Activated B cell treated with CpG ODN at 0.5 μM for 24 hours (primary cell): ENCODE data around the gene EML3. TPM values are rescaled to one million over a fixed set of nuclear protein-coding genes. Genes with fewer than 3 reads are reported as not detected.

Experiments
- ATAC-seq: fragments of 200-7000 bp; cut with Tn5 transposase; one replicate; pipeline ENCODE4 v1.10.0; 2021; ENCODE audit warnings: low read depth, mild to moderate bottlenecking, moderate library complexity
- CTCF ChIA-PET: fragments of 350-600 bp; sonication (Branson Sonifier 250); formaldehyde crosslinking; loops from one replicate; lab custom pipeline; 2021; ENCODE audit warnings: antibody characterized with exemption; lab: Charles Lee
- POLR2A ChIA-PET: fragments of 350-600 bp; sonication (Branson Sonifier 250); formaldehyde crosslinking; loops from one replicate; lab custom pipeline; 2021; ENCODE audit warnings: antibody characterized with exemption; lab: Charles Lee
- DNase-seq: peaks from one replicate; pipeline ENCODE4 v3.0.0; 2022
- H3K27ac Mint-ChIP-seq: one replicate; pipeline ENCODE4 v1.8.0; 2020; ENCODE audit warnings: mixed read lengths
- H3K27me3 Mint-ChIP-seq: one replicate; pipeline ENCODE4 v1.8.0; 2021; ENCODE audit warnings: mixed read lengths
- H3K36me3 Mint-ChIP-seq: one replicate; pipeline ENCODE4 v1.8.0; 2021; ENCODE audit warnings: low read depth, mixed read lengths
- H3K4me1 Mint-ChIP-seq: one replicate; pipeline ENCODE4 v1.8.0; 2021; ENCODE audit warnings: mixed read lengths
- H3K4me3 Mint-ChIP-seq: one replicate; pipeline ENCODE4 v1.8.0; 2020; ENCODE audit warnings: mild to moderate bottlenecking, mixed read lengths
- H3K9me3 Mint-ChIP-seq: one replicate; pipeline ENCODE4 v1.8.0; 2020; ENCODE audit warnings: mixed read lengths
- intact Hi-C: fragments of 100-400 bp; cut with micrococcal nuclease; formaldehyde crosslinking; loops from one replicate; pipeline ENCODE4 v1.15.1; 2024
- total RNA-seq: library from RNA; stranded (reverse); gene quantifications from 2 replicates; pipeline ENCODE4 v1.2.3, GENCODE V29; 2022
- TF ChIP-seq, protein P1 (sequence below): fragments of 200-600 bp; IDR thresholded peaks from one replicate; pipeline ENCODE4 v1.8.0; 2022; ENCODE audit warnings: antibody characterized with exemption, mild to moderate bottlenecking

Gene EML3
- total RNA-seq, 1 donor from 2014 or later = 128 TPM

DNA sequence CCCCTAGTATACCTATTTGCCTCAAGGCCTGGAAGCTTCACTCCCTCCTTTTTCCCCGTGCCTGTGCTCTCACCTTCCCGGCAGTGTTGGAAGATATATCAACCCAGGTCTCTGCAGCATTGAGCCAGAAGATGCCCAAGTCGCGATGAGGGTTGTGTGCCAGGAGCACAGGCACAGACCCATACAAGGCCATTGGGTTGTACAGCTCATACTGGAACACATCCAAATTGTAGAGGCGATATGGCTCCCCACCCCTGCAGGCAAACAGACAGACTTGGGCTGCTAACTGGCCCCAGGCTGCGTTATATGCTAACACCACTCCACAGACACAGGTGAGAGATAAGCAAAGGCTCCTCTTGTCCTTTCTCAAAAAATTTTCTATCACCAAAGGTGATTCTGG lies 19.9 kb upstream of the EML3 start:
- Mint-ChIP-seq H3K36me3 (peaks cover 88% of the 10 kb centered on the region), H3K27me3 (no peaks in the 10 kb centered on the region), H3K4me3 (no peak overlapping the region), H3K4me1 (peaks cover 5% of the 10 kb centered on the region), H3K9me3 (no peaks in the 10 kb centered on the region), H3K27ac (no peak overlapping the region)
- intact Hi-C loops = no loop called here
- TF ChIP-seq, protein P1, sequence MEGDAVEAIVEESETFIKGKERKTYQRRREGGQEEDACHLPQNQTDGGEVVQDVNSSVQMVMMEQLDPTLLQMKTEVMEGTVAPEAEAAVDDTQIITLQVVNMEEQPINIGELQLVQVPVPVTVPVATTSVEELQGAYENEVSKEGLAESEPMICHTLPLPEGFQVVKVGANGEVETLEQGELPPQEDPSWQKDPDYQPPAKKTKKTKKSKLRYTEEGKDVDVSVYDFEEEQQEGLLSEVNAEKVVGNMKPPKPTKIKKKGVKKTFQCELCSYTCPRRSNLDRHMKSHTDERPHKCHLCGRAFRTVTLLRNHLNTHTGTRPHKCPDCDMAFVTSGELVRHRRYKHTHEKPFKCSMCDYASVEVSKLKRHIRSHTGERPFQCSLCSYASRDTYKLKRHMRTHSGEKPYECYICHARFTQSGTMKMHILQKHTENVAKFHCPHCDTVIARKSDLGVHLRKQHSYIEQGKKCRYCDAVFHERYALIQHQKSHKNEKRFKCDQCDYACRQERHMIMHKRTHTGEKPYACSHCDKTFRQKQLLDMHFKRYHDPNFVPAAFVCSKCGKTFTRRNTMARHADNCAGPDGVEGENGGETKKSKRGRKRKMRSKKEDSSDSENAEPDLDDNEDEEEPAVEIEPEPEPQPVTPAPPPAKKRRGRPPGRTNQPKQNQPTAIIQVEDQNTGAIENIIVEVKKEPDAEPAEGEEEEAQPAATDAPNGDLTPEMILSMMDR = no peak
- ATAC-seq (no peak), DNase-seq (no peak)
- ChIA-PET CTCF (no interaction called here), POLR2A (no interaction called here)

- ATAC-seq (peak; percentile 42), DNase-seq (no peak)
- no peaks in the 10 kb centered on the region for H3K9me3 Mint-ChIP-seq
- intact Hi-C loops = loop anchor here (2.0 kb wide), 1 partner anchor 13 kb away; no protein-coding TSS in a partner anchor
- no peak overlapping the region for H3K27ac Mint-ChIP-seq
- TF ChIP-seq, protein P1 = no peak
- no peaks in the 10 kb centered on the region for H3K4me1 Mint-ChIP-seq
- CTCF ChIA-PET = no interaction called here
- no peaks in the 10 kb centered on the region for H3K27me3 Mint-ChIP-seq
- POLR2A ChIA-PET = interaction anchor here (1.1 kb wide), 1 partner anchor 19 kb away, joined by 3 read pairs; the partner anchor contains the start of gene GANAB
- H3K36me3 Mint-ChIP-seq = peaks cover 74% of the 10 kb centered on the region
- H3K4me3 Mint-ChIP-seq = no peak overlapping the region
Measured at GRCh38 chr11:62627713-62628112, 15.1 kb upstream of the EML3 start.

- Mint-ChIP-seq H3K36me3 (peaks cover 45% of the 10 kb centered on the region), H3K9me3 (no peaks in the 10 kb centered on the region), H3K27ac (peak overlapping the region; percentile 93), H3K4me3 (peak overlapping the region; percentile 90), H3K4me1 (peaks cover 19% of the 10 kb centered on the region), H3K27me3 (no peaks in the 10 kb centered on the region)
- no peak for ATAC-seq
- no peak for DNase-seq
- TF ChIP-seq, protein P1 = no peak
- intact Hi-C loops = loop anchor here (1.0 kb wide), 7 partner anchors 10 to 106 kb away; partner anchors contain the start of genes C11orf98, CSKMT, EML3 and GANAB
- ChIA-PET POLR2A (interaction anchor here (0.7 to 5.1 kb wide), 31 partner anchors 7 to 259 kb away, joined by 3 to 109 read pairs (median 5); partner anchors contain the start of genes C11orf98, CSKMT, EEF1G and EML3), CTCF (interaction anchor here (0.6 to 2.7 kb wide), 4 partner anchors 11 to 53 kb away, joined by 3 to 16 read pairs (median 5); partner anchors contain the start of gene TUT1)
Measured at GRCh38 chr11:62622476-62623089, 10.0 kb upstream of the EML3 start.

DNA sequence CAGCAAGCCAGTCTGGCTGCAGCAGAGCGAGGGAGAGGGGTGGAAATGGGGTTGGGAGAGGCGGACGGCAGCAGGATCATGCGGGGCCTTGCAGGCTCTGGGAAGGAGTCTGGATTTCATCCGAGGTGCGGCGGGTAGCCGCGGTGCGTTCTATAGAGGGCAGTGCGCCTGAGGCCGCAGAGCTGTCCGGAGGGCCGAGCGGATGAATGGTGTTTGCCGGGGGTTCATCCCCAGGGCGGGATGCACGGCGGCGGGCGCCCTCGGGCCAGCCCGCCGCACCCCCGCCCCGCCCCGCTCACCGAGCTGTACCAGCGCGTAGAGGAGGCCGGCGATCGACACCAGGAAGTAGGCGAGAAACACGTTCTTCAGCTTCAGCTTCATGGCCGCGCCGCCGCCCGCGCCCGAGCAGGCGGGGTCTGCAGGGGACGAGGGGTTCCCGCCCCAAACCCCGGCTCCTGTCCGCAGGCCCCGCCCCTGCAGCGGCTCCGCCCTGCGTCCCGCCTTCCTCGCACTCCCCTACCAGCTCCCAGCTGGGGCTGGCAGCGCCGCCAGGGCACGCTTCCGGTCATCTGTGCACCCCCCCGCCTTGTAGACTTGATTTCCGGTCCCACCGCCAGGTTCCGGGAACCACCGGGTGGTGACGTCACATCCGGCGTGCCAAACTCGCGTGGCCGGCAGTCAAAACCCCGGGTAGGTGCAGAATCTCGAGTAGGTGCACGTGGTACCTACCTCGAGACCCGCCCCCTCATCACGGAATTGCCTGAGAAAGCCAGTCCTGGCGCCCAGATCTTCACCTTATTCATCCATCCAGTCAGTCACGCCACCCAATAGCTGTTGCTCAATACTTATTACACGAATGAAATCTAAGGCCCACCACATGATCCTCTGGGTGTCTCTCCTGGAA lies 9.2 kb upstream of the EML3 start, which contains the start of gene B3GAT3:
B3GAT3 (minus strand) TSS at position 420 of the 904 bp plus-strand sequence; CDS start at position 381, 39 bp downstream.
- H3K36me3 Mint-ChIP-seq = peaks cover 42% of the 10 kb centered on the region
- intact Hi-C loops = loop anchor here (1.0 kb wide), 7 partner anchors 10 to 106 kb away; partner anchors contain the start of genes C11orf98, CSKMT, EML3 and GANAB
- peak within 1 kb of the TSS; percentile 90 for H3K4me3 Mint-ChIP-seq
- ChIA-PET POLR2A (interaction anchor here (0.5 to 5.1 kb wide), 41 partner anchors 8 to 260 kb away, joined by 3 to 109 read pairs (median 5); partner anchors contain the start of genes C11orf98, CSKMT, EEF1G and EML3), CTCF (interaction anchor here (0.6 to 2.7 kb wide), 7 partner anchors 10 to 197 kb away, joined by 3 to 16 read pairs (median 3); partner anchors contain the start of gene TUT1)
- TF ChIP-seq, protein P1 = no peak
- H3K9me3 Mint-ChIP-seq = no peaks in the 10 kb centered on the region
- H3K27ac Mint-ChIP-seq = peak within 1 kb of the TSS; percentile 93
- no peaks in the 10 kb centered on the region for H3K27me3 Mint-ChIP-seq
- ATAC-seq (peak; percentile 92), DNase-seq (peak; percentile 93)
- H3K4me1 Mint-ChIP-seq = peaks cover 19% of the 10 kb centered on the region
